IMR-90 (cell line): ENCODE data around the gene PPP1R1C. TPM values are rescaled to one million over a fixed set of nuclear protein-coding genes. Genes with fewer than 3 reads are reported as not detected.
"Not testable (repeated sequence)": the region's sequence is repeated elsewhere in the genome, so short reads cannot be mapped to it uniquely, and the experiment has no call there.

ENCODE experiments used
- ATAC-seq: fragments of 200-7000 bp; cut with Tn5 transposase; 2 replicates; pipeline ENCODE4 v1.9.1; 2020; ENCODE audit warnings: low read depth, mild to moderate bottlenecking, moderate library complexity
- BruUV-seq: library from RNA; stranded (reverse); fragments of 400-500 nt; replicated peaks from 2 replicates; lab custom pipeline; 2021; lab: Mats Ljungman, UMichigan
- CTCF ChIA-PET: fragments of 300-600 bp; formaldehyde crosslinking; extraction: SDS; loops from one replicate; lab custom pipeline; 2021; ENCODE audit warnings: antibody characterized with exemption; lab: Yijun Ruan, JAX
- POLR2A ChIA-PET: fragments of 300-600 bp; sonication (Branson Sonifier 250); formaldehyde crosslinking; loops from one replicate; lab custom pipeline; 2022; ENCODE audit warnings: antibody characterized with exemption; ENCODE audit not compliant: unreplicated experiment; lab: Charles Lee
- DNase-seq: peaks from one replicate; pipeline ENCODE4 v3.0.0; 2013
- H2AFZ ChIP-seq: replicated peaks from 2 replicates; pipeline ENCODE3; 2013; ENCODE audit warnings: low read length, mild to moderate bottlenecking; ENCODE audit not compliant: poor library complexity
- H2AK5ac ChIP-seq: 2 replicates; pipeline ENCODE4 v1.6.1; 2013; ENCODE audit warnings: low read depth, low read length, inconsistent platforms
- H2AK9ac ChIP-seq: replicated peaks from 2 replicates; pipeline ENCODE3; 2013; ENCODE audit warnings: mild to moderate bottlenecking, low read depth, low read length, moderate library complexity; ENCODE audit not compliant: poor library complexity
- H2BK120ac ChIP-seq: 2 replicates; pipeline ENCODE4 v1.6.1; 2013; ENCODE audit warnings: low read depth, low read length, inconsistent platforms
- H2BK15ac ChIP-seq: 3 replicates; pipeline ENCODE4 v1.6.1; 2013; ENCODE audit warnings: low read depth, low read length, inconsistent platforms
- H2BK20ac ChIP-seq: 2 replicates; pipeline ENCODE4 v1.6.1; 2013; ENCODE audit warnings: low read depth, mild to moderate bottlenecking, inconsistent platforms, low read length, moderate library complexity
- H2BK5ac ChIP-seq: 2 replicates; pipeline ENCODE4 v1.6.1; 2013; ENCODE audit warnings: mild to moderate bottlenecking, low read depth, low read length, inconsistent platforms; ENCODE audit not compliant: poor library complexity, severe bottlenecking
- H3K14ac ChIP-seq: replicated peaks from 2 replicates; pipeline ENCODE4 v1.6.1; 2013; ENCODE audit warnings: low read depth, low read length, inconsistent platforms
- H3K18ac ChIP-seq: 2 replicates; pipeline ENCODE4 v1.6.1; 2013; ENCODE audit warnings: low read depth, low read length, control low read depth
- H3K23ac ChIP-seq: 2 replicates; pipeline ENCODE4 v1.6.1; 2013; ENCODE audit warnings: low read depth, low read length, inconsistent platforms
- H3K27ac ChIP-seq: 2 replicates; pipeline ENCODE4 v1.5.1; 2013; ENCODE audit warnings: mild to moderate bottlenecking, control low read depth, low read length; ENCODE audit not compliant: insufficient read depth
- H3K27me3 ChIP-seq: 2 replicates; pipeline ENCODE4 v1.6.1; 2013; ENCODE audit warnings: low read length; ENCODE audit not compliant: control insufficient read depth, insufficient read depth
- H3K36me3 ChIP-seq: 2 replicates; pipeline ENCODE4 v1.6.1; 2013; ENCODE audit warnings: low read length, mixed read lengths; ENCODE audit not compliant: control insufficient read depth, insufficient read depth
- H3K4ac ChIP-seq: 2 replicates; pipeline ENCODE4 v1.6.1; 2013; ENCODE audit warnings: low read depth, low read length, inconsistent platforms
- H3K4me1 ChIP-seq: 2 replicates; pipeline ENCODE4 v1.6.1; 2013; ENCODE audit warnings: low read length, mixed read lengths; ENCODE audit not compliant: control insufficient read depth, insufficient read depth
- H3K4me2 ChIP-seq: 2 replicates; pipeline ENCODE4 v1.6.1; 2013; ENCODE audit warnings: low read depth, mild to moderate bottlenecking, control low read depth, low read length, moderate library complexity
- H3K4me3 ChIP-seq: 2 replicates; pipeline ENCODE4 v1.5.1; 2013; ENCODE audit warnings: low read depth, mild to moderate bottlenecking, control low read depth, low read length, moderate library complexity; ENCODE audit not compliant: insufficient read depth
- H3K56ac ChIP-seq: 2 replicates; pipeline ENCODE4 v1.6.1; 2013; ENCODE audit warnings: low read length, inconsistent platforms; ENCODE audit not compliant: insufficient read depth; ENCODE audit errors: extremely low read depth
- H3K79me1 ChIP-seq, 2 experiments: 2 replicates each; pipeline ENCODE4 v1.6.1; 2013; ENCODE audit warnings: low read length in 2 of 2, inconsistent platforms in 1 of 2, low read depth in 1 of 2
- H3K9ac ChIP-seq: 2 replicates; pipeline ENCODE4 v1.6.1; 2013; ENCODE audit warnings: low read depth, low read length, control low read depth
- H3K9me1 ChIP-seq: 2 replicates; pipeline ENCODE4 v1.6.1; 2013; ENCODE audit warnings: low read length, inconsistent platforms; ENCODE audit not compliant: insufficient read depth
- H3K9me3 ChIP-seq: 2 replicates; pipeline ENCODE4 v1.6.1; 2013; ENCODE audit warnings: low read length; ENCODE audit not compliant: control insufficient read depth, insufficient read depth
- H4K20me1 ChIP-seq: 2 replicates; pipeline ENCODE4 v1.6.1; 2013; ENCODE audit warnings: low read length, inconsistent platforms; ENCODE audit not compliant: insufficient read depth
- H4K5ac ChIP-seq: 2 replicates; pipeline ENCODE4 v1.6.1; 2013; ENCODE audit warnings: mild to moderate bottlenecking, low read depth, low read length, control low read depth
- H4K8ac ChIP-seq, 2 experiments: 2 replicates each; pipeline ENCODE4 v1.6.1; 2013; ENCODE audit warnings: low read depth in 2 of 2, low read length in 2 of 2, control low read depth in 1 of 2, inconsistent platforms in 1 of 2
- H4K91ac ChIP-seq: 2 replicates; pipeline ENCODE4 v1.6.1; 2013; ENCODE audit warnings: low read depth, low read length, inconsistent platforms; ENCODE audit not compliant: insufficient read depth
- CHD1 ChIP-seq: IDR thresholded peaks from 2 replicates; pipeline ENCODE4 v1.6.1; 2012; ENCODE audit warnings: low read depth, low read length, improper control_type of control experiment
- ELK1 ChIP-seq: fragments of 150-350 bp; IDR thresholded peaks from 2 replicates; pipeline ENCODE4 v1.6.1; 2016; ENCODE audit warnings: low read depth, mild to moderate bottlenecking, low read length, moderate library complexity, borderline replicate concordance
- FOS ChIP-seq: fragments of 150-350 bp; IDR thresholded peaks from 2 replicates; pipeline ENCODE4 v1.6.1; 2016; ENCODE audit warnings: low read depth, low read length
- MAZ ChIP-seq: IDR thresholded peaks from 2 replicates; pipeline ENCODE4 v1.6.1; 2012; ENCODE audit warnings: low read depth, mild to moderate bottlenecking, low read length, improper control_type of control experiment, moderate library complexity, borderline replicate concordance
- MXI1 ChIP-seq: IDR thresholded peaks from 2 replicates; pipeline ENCODE4 v1.6.1; 2012; ENCODE audit warnings: low read depth, mild to moderate bottlenecking, low read length, moderate library complexity, borderline replicate concordance
- NFE2L2 ChIP-seq: fragments of 150-350 bp; IDR thresholded peaks from 2 replicates; pipeline ENCODE4 v1.6.1; 2016; ENCODE audit warnings: low read depth, mild to moderate bottlenecking, low read length
- POLR2A ChIP-seq: IDR thresholded peaks from 2 replicates; pipeline ENCODE4 v1.6.1; 2012; ENCODE audit warnings: mild to moderate bottlenecking, low read depth, low read length
- RCOR1 ChIP-seq: IDR thresholded peaks from 2 replicates; pipeline ENCODE4 v1.6.1; 2012; ENCODE audit warnings: mild to moderate bottlenecking, low read length, improper control_type of control experiment; ENCODE audit not compliant: insufficient replicate concordance
- RFX5 ChIP-seq: IDR thresholded peaks from 2 replicates; pipeline ENCODE4 v1.8.0; 2012; ENCODE audit warnings: low read depth, mild to moderate bottlenecking, low read length, moderate library complexity
- SMC3 ChIP-seq: fragments of 150-350 bp; IDR thresholded peaks from 2 replicates; pipeline ENCODE4 v1.6.1; 2016; ENCODE audit warnings: low read depth, mild to moderate bottlenecking, antibody characterized with exemption, low read length, moderate library complexity
- WGBS, 2 experiments: methylation state at CpG; one replicate each; pipeline versions ENCODE4 v1.1.5 to v1.1.7; 2013; ENCODE audit warnings: missing lambda C conversion rate in 2 of 2; ENCODE audit not compliant: insufficient read length in 1 of 2; ENCODE audit errors: extremely low coverage in 2 of 2; 5-methylcytosine and 5-hydroxymethylcytosine counted together
- dilution Hi-C: fragments of 300-500 bp; cut with HindIII; formaldehyde crosslinking; loops from one replicate; pipeline ENCODE4 v1.14.3; 2018; ENCODE audit warnings: low sequenced_read_pairs; ENCODE audit not compliant: unreplicated experiment
- in situ Hi-C: fragments of 300-500 bp; cut with MboI; formaldehyde crosslinking; loops from 3 replicates; pipeline ENCODE4 v1.14.3; 2019; ENCODE audit warnings: low sequenced_read_pairs, inconsistent platforms, mixed read lengths
- intact Hi-C: fragments of 100-400 bp; cut with micrococcal nuclease; formaldehyde crosslinking; loops from 2 replicates; pipeline ENCODE4 v1.10.0; 2022
- polyA plus RNA-seq, 3 experiments: library from polyadenylated mRNA; depleted of rRNA; stranded (reverse); fragments of >200 nt; gene quantifications; 2 replicates each; pipeline ENCODE4 v1.2.3, GENCODE V29; 2012; ENCODE audit warnings: low replicate concordance in 1 of 3
- total RNA-seq: library from RNA; depleted of rRNA; stranded (reverse); fragments of >200 nt; gene quantifications from 2 replicates; pipeline ENCODE4 v1.2.3, GENCODE V29; 2012

The PPP1R1C gene
- total and polyA plus RNA-seq, 2 of the 4 experiments (the other 2 are of a cell fraction), result 0.10 to 0.36 TPM

- H4K5ac ChIP-seq, result no peak overlapping the region
- intact Hi-C loops (no loop called here), dilution Hi-C loops (no loop called here), in situ Hi-C loops (no loop called here)
- H2AK9ac ChIP-seq, result no peak overlapping the region
- H3K56ac ChIP-seq, result no peak overlapping the region
- ChIA-PET CTCF (no interaction called here), POLR2A (no interaction called here)
- H3K4ac ChIP-seq, result no peak overlapping the region
- H3K18ac ChIP-seq, result no peak overlapping the region
- no peak overlapping the region for H3K14ac ChIP-seq
- no peak for DNase-seq
- no peaks in the 10 kb centered on the region for H3K9me1 ChIP-seq
- no peaks in the 10 kb centered on the region for H3K4me1 ChIP-seq
- no peak overlapping the region for H4K8ac ChIP-seq
- no peak overlapping the region for H2AFZ ChIP-seq
- no peak overlapping the region for H2BK120ac ChIP-seq
- H2AK5ac ChIP-seq, result no peak overlapping the region
- H3K27me3 ChIP-seq, result no peaks in the 10 kb centered on the region
- H3K4me2 ChIP-seq, result no peak overlapping the region
- no peak overlapping the region for H2BK5ac ChIP-seq
- no peak overlapping the region for H4K91ac ChIP-seq
- H3K23ac ChIP-seq, result no peak overlapping the region
- H3K27ac ChIP-seq, result no peak overlapping the region
- no peak for TF ChIP-seq MAZ
- TF ChIP-seq NFE2L2, result no peak
- no peak for TF ChIP-seq ELK1
- no peak for TF ChIP-seq CHD1
- TF ChIP-seq MXI1, result no peak
- TF ChIP-seq RCOR1, result no peak
- no peak for TF ChIP-seq FOS
- TF ChIP-seq RFX5, result no peak
- no peak for TF ChIP-seq POLR2A
- no peak for TF ChIP-seq SMC3
- no TSS peak for BruUV-seq
- no peak overlapping the region for H2BK15ac ChIP-seq
- no peak overlapping the region for H3K4me3 ChIP-seq
- no peaks in the 10 kb centered on the region for H4K20me1 ChIP-seq
- H3K9me3 ChIP-seq, result peaks cover 4% of the 10 kb centered on the region
- H3K36me3 ChIP-seq, result no peaks in the 10 kb centered on the region
- no peak for ATAC-seq
- no peak overlapping the region for H2BK20ac ChIP-seq
- no peaks in the 10 kb centered on the region for H3K79me1 ChIP-seq
- H3K9ac ChIP-seq, result no peak overlapping the region
Measured at GRCh38 chr2:182023235-182023634, 37.6 kb downstream of the PPP1R1C start.

GRCh38 chr2:182030875-182031274, 45.2 kb downstream of the PPP1R1C start:
- H4K20me1 ChIP-seq, H3K18ac ChIP-seq, H3K4me3 ChIP-seq, H4K91ac ChIP-seq, H3K9ac ChIP-seq, DNase-seq, CTCF ChIA-PET, POLR2A ChIA-PET, H2AK5ac ChIP-seq, H4K8ac ChIP-seq, H3K9me3 ChIP-seq, ATAC-seq, H3K4me1 ChIP-seq, intact Hi-C loops, H3K4ac ChIP-seq, H2BK20ac ChIP-seq, H3K56ac ChIP-seq, H3K27ac ChIP-seq, H2BK120ac ChIP-seq, H3K4me2 ChIP-seq, H3K36me3 ChIP-seq, H3K14ac ChIP-seq, H3K9me1 ChIP-seq, dilution Hi-C loops, in situ Hi-C loops, H2AFZ ChIP-seq, H2BK5ac ChIP-seq, H3K79me1 ChIP-seq, H2AK9ac ChIP-seq, H3K23ac ChIP-seq, H2BK15ac ChIP-seq, H3K27me3 ChIP-seq, H4K5ac ChIP-seq, BruUV-seq: not testable (repeated sequence)
- 90% methylated on average over 2 of the region's 21 CpGs; no CpG with 5 or more reads in 1 of the 2 experiments for WGBS, 2 experiments
